ENCODE measurements around the gene IGF1R.

IGF1R gene

DNA sequence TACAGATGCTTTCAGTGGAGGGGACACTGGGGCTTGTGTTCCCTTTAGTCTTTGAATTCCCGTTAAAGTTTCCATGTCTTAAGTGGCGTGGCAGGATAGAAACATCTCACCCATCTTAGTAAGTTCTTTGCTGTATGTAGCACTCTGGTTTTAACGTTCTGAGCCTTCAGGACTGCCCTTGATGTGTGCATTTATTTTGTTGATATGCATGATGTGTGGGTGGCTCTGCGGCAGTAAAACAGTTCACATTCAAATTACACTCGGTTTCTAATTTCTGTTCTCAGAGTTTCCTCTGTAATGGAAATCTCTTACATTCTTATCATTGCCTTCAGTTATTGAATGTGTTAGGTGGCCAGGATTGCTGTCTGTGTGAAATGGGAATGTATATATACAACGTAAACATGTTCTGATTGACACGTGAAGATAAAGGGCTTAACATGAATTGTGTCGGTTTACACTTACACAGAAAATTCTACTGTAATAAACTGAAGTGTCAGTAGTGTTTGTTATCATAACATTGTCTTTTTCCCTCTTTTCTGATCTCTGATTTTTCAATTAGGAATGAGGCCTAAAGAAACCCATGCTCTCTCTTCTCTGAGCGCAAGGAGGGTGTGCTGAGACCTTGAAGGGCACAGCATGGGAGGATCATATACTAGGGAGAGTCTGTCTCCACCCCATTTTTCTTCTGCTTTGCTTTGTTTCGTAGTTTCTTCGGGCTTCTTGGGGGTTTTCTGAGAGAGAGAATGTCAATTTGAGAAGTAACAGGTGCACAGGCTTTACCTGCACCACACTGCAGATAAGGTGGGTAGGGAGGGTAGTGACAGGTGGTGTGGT, 51.5 kb downstream of the IGF1R start:
- Mint-ChIP-seq H3K27me3 (no peaks in the 10 kb centered on the region), H3K36me3 (peaks cover 2% of the 10 kb centered on the region), H3K9me3 (ENCODE audit: low read depth) (no peaks in the 10 kb centered on the region), H3K4me3 (peak overlapping the region; percentile 1), H3K4me1 (ENCODE audit: low read depth) (peaks cover 77% of the 10 kb centered on the region), H3K27ac (peak overlapping the region; percentile 9)

DNA sequence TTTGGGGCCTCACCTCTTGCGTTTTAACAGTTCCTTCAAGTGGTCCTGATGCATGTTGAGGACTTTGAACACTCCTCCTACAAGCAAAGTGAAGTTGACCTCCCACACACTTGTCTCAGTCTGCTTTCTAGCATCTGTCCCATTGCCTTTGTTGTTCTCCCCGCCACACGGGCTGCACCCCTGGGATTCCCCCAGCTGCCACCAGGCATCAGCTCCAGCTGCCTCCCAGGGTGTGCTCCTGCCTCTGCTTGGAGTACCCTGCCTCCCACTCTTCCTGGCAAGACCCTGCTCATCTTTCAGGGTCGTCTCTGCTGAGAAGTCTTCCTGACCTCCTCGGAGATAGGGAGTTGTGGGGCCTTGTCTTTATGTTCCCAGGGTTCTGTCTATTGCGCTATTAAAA, 52.2 kb downstream of the IGF1R start:
- no peak overlapping the region for H3K4me3 Mint-ChIP-seq
- H3K27ac Mint-ChIP-seq = peak overlapping the region; percentile 58
- peaks cover 71% of the 10 kb centered on the region for H3K4me1 Mint-ChIP-seq (ENCODE audit: low read depth)

DNA sequence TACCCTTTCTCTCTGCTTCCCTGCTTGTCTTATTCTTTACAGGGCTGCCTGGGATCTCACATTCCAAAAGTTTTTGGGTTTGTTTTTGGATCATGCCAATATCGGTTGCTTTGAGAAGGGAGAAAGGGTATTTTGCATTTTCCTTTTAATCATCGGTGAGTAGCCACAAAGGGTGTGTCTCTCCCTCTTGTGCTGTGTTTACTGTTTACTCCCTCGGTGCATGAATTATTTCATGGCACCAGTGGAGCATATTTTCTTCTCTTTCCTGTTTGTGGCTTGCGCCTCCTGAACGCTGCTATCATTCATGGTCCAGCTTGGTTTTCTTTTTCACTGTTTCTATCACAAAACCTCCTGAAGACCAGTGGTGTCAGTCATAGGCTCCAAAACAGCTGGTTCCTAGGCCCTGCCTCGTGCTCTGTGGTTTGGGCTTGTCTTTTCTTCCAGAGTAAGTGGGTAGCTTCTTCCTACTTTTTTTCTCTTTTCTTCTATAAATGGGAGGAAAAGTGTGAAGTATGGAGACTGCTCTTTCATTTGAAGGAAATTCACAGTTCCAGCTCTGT, 54.9 kb downstream of the IGF1R start:
- Mint-ChIP-seq H3K4me1 (ENCODE audit: low read depth) (peaks cover 57% of the 10 kb centered on the region), H3K4me3 (no peak overlapping the region)

More for the DNA sequence above, 52.2 kb downstream of the IGF1R start:
- Mint-ChIP-seq H3K36me3 (peaks cover 2% of the 10 kb centered on the region), H3K27me3 (no peaks in the 10 kb centered on the region), H3K9me3 (ENCODE audit: low read depth) (no peaks in the 10 kb centered on the region)

DNA sequence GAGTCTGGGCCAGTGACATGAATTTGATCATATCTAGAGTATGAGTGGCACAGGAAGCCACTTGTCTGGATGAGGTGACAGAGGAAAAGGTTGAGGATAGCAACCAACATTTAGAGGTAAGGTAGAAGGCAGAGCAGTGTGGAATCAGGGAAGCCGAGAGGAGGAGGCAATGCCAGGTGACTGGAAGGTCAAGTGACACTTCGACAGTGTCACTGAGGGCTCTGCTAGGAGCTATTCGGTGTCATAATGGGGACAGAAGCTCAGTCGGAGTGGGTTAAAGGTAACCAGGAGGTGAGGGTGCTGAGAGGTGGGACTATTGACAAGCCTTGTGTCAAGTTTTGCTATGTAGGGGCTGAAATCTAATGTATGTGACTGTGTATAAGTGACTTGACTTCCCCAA, 56.7 kb downstream of the IGF1R start:
- no peak overlapping the region for H3K4me3 Mint-ChIP-seq
- H3K4me1 Mint-ChIP-seq (ENCODE audit: low read depth) = peaks cover 48% of the 10 kb centered on the region
- H3K27ac Mint-ChIP-seq = no peak overlapping the region
- no peaks in the 10 kb centered on the region for H3K9me3 Mint-ChIP-seq (ENCODE audit: low read depth)
- H3K36me3 Mint-ChIP-seq = peaks cover 6% of the 10 kb centered on the region
- H3K27me3 Mint-ChIP-seq = no peaks in the 10 kb centered on the region

More for the DNA sequence above, 54.9 kb downstream of the IGF1R start:
- no peaks in the 10 kb centered on the region for H3K27me3 Mint-ChIP-seq
- H3K27ac Mint-ChIP-seq = peak overlapping the region; percentile 58
- no peaks in the 10 kb centered on the region for H3K9me3 Mint-ChIP-seq (ENCODE audit: low read depth)
- H3K36me3 Mint-ChIP-seq = peaks cover 4% of the 10 kb centered on the region

DNA sequence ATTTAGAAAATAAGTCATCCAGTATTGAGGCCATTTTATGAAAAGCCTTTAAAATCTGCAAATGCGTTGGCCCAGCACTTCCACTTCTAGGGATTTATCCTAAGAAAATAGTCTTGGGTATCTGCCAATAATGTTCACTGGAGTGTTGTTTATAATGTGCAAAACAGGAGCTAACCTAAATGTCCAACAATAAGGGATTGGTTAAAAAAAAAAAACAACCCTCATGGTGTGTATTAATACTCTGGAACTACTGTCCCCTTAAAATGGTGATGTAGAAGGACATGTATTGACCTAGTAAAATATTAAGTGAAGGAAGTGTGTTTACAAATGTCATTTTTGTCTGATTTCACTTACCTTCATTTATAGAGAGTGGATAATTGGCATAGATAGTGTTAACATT, 58.0 kb downstream of the IGF1R start:
- H3K36me3 Mint-ChIP-seq = peaks cover 10% of the 10 kb centered on the region
- no peak overlapping the region for H3K27ac Mint-ChIP-seq
- H3K9me3 Mint-ChIP-seq (ENCODE audit: low read depth) = no peaks in the 10 kb centered on the region
- no peaks in the 10 kb centered on the region for H3K27me3 Mint-ChIP-seq
- peaks cover 38% of the 10 kb centered on the region for H3K4me1 Mint-ChIP-seq (ENCODE audit: low read depth)
- H3K4me3 Mint-ChIP-seq = no peak overlapping the region

DNA sequence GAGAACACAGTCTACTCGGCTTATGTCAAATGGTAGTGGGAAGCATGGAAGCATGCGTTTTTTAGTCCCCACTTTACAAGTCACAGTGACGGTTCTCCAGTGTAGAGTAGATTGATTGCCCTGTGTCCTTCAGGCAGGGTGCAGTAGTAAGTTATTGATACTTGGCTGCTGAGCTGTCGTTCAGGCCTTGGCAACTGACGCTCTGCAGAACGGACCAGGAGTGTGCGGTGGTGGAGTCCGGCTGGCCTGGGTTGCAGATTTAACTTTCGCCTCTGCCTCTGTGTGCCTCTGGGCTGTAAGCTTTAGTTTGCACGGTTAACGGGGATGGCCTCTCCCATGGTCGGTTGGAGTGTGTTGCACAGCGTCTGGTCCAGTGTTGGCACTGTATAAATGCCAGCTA, 58.6 kb downstream of the IGF1R start:
- H3K27me3 Mint-ChIP-seq = no peaks in the 10 kb centered on the region
- peaks cover 16% of the 10 kb centered on the region for H3K36me3 Mint-ChIP-seq
- no peak overlapping the region for H3K4me3 Mint-ChIP-seq
- peaks cover 34% of the 10 kb centered on the region for H3K4me1 Mint-ChIP-seq (ENCODE audit: low read depth)
- H3K9me3 Mint-ChIP-seq (ENCODE audit: low read depth) = peaks cover 1% of the 10 kb centered on the region
- no peak overlapping the region for H3K27ac Mint-ChIP-seq

DNA sequence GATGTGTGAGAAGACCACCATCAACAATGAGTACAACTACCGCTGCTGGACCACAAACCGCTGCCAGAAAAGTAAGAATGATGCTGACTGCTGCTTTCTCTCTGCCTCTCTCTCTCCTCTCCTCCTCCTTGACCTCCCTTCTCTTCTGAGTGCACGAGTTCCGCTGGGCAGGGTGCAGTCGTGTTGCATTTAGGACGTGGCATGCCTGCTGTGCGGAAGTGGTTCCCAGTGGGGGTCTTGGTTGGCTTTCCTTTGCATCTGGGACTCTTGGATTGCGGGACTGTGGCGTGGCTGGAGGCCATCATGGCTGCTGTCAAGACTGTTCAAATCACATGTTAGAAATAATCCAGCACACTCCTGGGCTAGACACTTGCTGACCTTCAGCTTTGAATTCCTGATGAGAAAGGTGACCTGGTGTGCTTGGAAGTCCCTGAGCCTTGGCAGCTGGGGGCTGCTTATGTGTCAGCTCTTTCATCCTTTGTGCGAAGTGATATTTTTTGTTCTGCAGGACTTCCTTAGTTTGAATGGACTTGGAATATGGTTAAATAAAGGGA, 59.8 kb downstream of the IGF1R start:
- no peak overlapping the region for H3K27ac Mint-ChIP-seq
- H3K27me3 Mint-ChIP-seq = no peaks in the 10 kb centered on the region
- H3K36me3 Mint-ChIP-seq = peaks cover 22% of the 10 kb centered on the region
- peaks cover 35% of the 10 kb centered on the region for H3K4me1 Mint-ChIP-seq (ENCODE audit: low read depth)
- H3K4me3 Mint-ChIP-seq = no peak overlapping the region
- peaks cover 3% of the 10 kb centered on the region for H3K9me3 Mint-ChIP-seq (ENCODE audit: low read depth)

DNA sequence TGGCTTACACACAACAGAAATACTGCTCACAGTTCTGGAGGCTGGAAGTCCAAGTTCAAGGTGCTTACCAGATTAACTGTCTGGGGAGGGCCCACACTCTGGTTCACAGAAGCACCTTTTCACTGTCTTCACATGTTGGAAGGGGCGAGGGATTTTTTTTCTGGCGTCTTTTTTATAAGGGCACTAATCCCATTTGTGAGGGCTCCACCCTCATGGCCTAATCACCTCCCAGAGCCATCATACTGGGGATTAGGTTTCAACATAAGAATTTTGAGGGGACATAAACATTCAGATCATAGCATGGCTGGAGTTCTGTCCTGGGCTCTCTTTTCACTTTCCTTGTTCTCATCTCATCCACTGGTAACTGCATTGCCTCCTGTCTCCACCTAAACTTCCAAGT, 63.5 kb downstream of the IGF1R start:
- H3K4me1 Mint-ChIP-seq (ENCODE audit: low read depth) = peaks cover 59% of the 10 kb centered on the region
- H3K27me3 Mint-ChIP-seq = no peaks in the 10 kb centered on the region
- peak overlapping the region; percentile 30 for H3K27ac Mint-ChIP-seq
- peaks cover 20% of the 10 kb centered on the region for H3K36me3 Mint-ChIP-seq
- peaks cover 3% of the 10 kb centered on the region for H3K9me3 Mint-ChIP-seq (ENCODE audit: low read depth)
- no peak overlapping the region for H3K4me3 Mint-ChIP-seq

DNA sequence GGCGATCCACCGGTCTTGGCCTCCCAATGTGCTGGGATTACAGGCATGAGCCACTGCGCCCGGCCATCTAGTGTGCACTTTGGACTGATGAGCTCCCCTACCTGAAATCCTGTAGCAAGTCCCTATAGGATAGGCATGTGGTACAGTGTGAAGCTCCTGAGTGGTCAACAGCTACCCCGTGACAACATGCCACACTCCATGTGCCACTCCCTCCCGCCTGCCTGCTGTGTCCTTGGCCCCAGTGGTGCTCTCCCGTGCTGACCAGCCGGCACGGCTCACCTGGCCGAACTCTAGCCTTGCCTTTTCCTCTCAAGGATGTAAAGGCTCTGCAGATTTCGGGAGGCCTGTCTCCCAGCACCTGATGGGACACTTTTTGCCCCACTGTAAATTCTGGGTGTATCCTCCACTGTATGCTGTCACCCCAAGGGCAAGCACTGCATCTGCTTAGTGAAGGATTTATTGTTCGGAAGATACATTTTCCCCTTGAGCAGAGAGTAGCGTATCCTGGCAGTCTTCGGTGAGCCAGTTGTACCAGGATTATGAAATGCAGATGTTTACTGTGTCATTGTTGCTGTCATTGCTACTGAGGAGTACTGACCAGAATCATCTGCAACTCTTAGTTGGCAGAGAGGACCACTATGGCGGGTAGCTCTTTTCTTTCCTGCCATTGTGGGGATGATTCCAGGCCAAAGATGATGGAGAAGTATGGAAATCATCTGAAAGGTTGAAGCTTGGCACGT, 64.7 kb downstream of the IGF1R start:
- Mint-ChIP-seq H3K27ac (peak overlapping the region; percentile 51), H3K36me3 (peaks cover 20% of the 10 kb centered on the region), H3K4me3 (peak overlapping the region; percentile 61), H3K9me3 (ENCODE audit: low read depth) (peaks cover 3% of the 10 kb centered on the region), H3K4me1 (ENCODE audit: low read depth) (peaks cover 66% of the 10 kb centered on the region), H3K27me3 (no peaks in the 10 kb centered on the region)

DNA sequence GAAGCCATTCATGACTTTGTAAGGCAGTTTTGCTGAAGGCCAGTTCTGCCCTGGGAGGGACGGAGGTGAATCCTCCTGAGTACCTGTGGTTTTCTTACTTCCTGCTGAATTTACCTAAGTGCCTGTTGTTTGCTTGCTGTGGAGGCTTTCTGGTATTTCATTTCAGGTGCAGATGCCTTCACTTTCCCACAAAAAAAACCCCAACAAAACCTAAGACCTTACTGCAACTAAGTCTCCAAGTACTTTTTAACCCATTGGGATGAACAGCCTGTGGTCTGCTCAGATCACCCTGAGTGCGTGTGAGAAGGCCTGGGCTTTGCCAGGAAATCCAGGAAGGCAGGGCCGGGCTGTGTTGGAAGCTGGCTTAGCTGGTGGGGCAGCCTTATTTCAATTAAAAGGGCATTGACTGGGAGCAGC, 65.3 kb downstream of the IGF1R start:
- Mint-ChIP-seq H3K36me3 (peaks cover 20% of the 10 kb centered on the region), H3K4me1 (ENCODE audit: low read depth) (peaks cover 64% of the 10 kb centered on the region), H3K4me3 (peak overlapping the region; percentile 61), H3K27me3 (no peaks in the 10 kb centered on the region), H3K27ac (peak overlapping the region; percentile 51), H3K9me3 (ENCODE audit: low read depth) (peaks cover 3% of the 10 kb centered on the region)

DNA sequence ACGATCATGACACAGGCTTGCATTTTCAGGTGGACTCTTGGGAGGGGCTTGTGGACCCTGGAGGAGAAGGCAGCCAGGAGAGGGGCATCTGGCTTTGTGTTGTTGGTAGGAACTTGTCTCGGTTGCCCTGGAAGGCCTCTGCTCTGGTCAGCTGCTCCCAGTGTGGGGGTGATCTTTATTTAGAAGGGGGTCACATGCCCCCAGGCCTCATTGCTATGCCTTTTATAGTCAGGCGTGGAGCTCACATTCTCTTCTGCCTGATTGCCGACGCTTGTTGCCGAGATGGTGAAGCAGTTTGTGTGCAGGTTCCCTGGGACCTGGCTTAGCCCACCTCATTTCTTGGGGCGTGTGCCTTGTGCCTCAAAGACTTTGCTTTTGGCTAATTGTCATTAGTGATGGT, 66.6 kb downstream of the IGF1R start:
- Mint-ChIP-seq H3K4me1 (ENCODE audit: low read depth) (peaks cover 69% of the 10 kb centered on the region), H3K27ac (peak overlapping the region; percentile 62), H3K27me3 (no peaks in the 10 kb centered on the region), H3K9me3 (ENCODE audit: low read depth) (peaks cover 3% of the 10 kb centered on the region), H3K36me3 (peaks cover 16% of the 10 kb centered on the region), H3K4me3 (peak overlapping the region; percentile 21)

DNA sequence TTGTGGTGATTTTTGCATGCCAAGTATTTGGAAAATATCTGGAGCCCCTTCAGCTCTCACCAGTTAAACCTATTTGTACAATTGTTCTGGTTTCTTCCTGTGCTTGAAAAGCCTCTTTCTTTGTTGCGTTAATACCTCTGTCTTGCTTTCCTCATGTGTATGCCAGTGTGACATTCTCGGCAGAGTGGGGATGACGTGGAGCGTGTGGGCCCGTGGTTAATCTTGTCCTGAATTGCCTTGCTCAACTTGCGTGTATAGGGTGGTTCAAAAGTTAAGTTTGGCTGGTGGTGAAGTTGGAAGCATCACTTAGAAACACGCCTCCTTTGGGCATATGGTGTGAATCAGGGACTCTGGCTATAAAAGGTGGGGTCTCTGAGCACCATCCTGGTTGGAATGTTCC, 67.1 kb downstream of the IGF1R start:
- H3K9me3 Mint-ChIP-seq (ENCODE audit: low read depth) = peaks cover 3% of the 10 kb centered on the region
- H3K4me1 Mint-ChIP-seq (ENCODE audit: low read depth) = peaks cover 74% of the 10 kb centered on the region
- H3K27me3 Mint-ChIP-seq = no peaks in the 10 kb centered on the region
- peak overlapping the region; percentile 21 for H3K4me3 Mint-ChIP-seq
- peaks cover 16% of the 10 kb centered on the region for H3K36me3 Mint-ChIP-seq
- H3K27ac Mint-ChIP-seq = peak overlapping the region; percentile 62

DNA sequence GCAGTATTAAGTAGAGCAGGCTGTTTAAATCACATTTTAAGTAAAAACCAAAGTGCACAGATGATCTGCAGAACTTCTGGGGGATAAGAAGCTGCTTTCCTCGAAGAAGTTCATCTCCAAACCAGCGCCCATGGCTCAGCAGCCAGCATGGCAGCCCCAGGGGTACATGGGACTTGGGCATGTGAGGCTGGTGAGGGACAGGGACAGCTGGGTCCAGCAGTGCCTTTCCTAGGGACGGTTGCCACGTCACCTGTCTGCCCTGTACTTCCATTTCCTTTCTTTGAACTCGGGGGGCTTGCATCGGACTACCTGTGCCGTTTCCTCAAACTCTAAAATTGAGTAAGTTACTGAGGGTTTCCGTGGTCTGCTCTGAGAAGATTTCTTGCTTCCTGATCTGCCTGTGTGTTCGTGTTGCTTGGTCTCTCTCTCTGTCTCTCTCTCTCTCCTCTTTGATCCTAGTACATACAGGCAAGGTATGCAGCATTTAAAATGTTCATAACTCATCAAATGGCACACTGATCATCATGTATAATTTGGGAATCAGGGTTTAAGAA, 67.6 kb downstream of the IGF1R start:
- peaks cover 3% of the 10 kb centered on the region for H3K9me3 Mint-ChIP-seq (ENCODE audit: low read depth)
- peaks cover 15% of the 10 kb centered on the region for H3K36me3 Mint-ChIP-seq
- no peaks in the 10 kb centered on the region for H3K27me3 Mint-ChIP-seq
- H3K4me1 Mint-ChIP-seq (ENCODE audit: low read depth) = peaks cover 80% of the 10 kb centered on the region
- H3K4me3 Mint-ChIP-seq = peak overlapping the region; percentile 39
- peak overlapping the region; percentile 62 for H3K27ac Mint-ChIP-seq

DNA sequence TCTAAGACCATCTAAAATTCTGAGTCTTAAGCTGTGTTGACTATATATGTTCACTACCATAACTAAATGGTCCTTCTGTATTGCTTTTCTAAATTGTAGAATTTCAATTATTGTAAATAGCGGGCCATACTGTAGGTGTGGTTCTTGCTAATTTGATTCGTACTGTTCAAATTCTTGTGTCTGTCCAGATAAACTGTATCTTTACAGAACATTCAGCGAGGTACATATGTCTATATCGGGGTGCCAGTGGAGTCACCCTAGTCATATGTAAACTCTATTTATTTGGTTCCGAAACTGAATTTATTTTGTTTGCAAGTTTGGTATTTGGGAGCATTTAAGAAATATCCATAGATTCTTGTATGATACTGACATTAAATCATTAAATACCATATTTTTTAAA, 69.0 kb downstream of the IGF1R start:
- H3K9me3 Mint-ChIP-seq (ENCODE audit: low read depth) = no peaks in the 10 kb centered on the region
- H3K27ac Mint-ChIP-seq = no peak overlapping the region
- H3K4me1 Mint-ChIP-seq (ENCODE audit: low read depth) = peaks cover 92% of the 10 kb centered on the region
- no peaks in the 10 kb centered on the region for H3K27me3 Mint-ChIP-seq
- no peak overlapping the region for H3K4me3 Mint-ChIP-seq
- peaks cover 2% of the 10 kb centered on the region for H3K36me3 Mint-ChIP-seq

DNA sequence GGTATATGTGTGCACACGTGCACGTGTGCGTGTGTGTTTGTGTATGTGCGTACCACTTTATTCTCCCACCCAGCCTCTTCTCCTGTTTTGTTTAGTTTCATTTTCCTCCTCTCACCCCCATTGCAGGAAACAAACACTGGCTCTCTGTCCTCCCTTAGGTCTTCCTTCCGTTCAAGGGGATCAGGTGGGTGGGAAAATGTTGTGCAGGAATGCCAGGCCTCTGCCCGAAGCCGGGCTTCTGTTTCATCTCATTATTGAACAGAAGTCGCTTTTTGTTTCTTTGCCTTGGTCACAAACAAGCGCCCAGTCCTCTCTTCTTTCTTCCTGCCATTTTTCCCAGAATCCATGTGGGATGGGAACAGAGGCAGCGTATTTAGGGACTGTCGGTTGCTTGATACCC, 69.6 kb downstream of the IGF1R start:
- Mint-ChIP-seq H3K36me3 (no peaks in the 10 kb centered on the region), H3K4me3 (no peak overlapping the region), H3K4me1 (ENCODE audit: low read depth) (peaks cover 93% of the 10 kb centered on the region), H3K27me3 (no peaks in the 10 kb centered on the region), H3K27ac (peak overlapping the region; percentile 17), H3K9me3 (ENCODE audit: low read depth) (no peaks in the 10 kb centered on the region)
